Effector memory CD4-positive, alpha-beta T cell (primary cell): ENCODE measurements around the gene CHD9NB.

Experiments used
- DNase-seq, 3 donors: peaks; one replicate each; pipeline ENCODE4 v3.0.0-alpha.2; 2020
- H3K27ac ChIP-seq: 2 replicates; pipeline ENCODE4 v1.7.0; 2013; ENCODE audit warnings: mild to moderate bottlenecking, low read length, moderate library complexity; ENCODE audit not compliant: insufficient read depth, poor library complexity, severe bottlenecking
- H3K27me3 ChIP-seq: replicated peaks from 2 replicates; pipeline ENCODE4 v1.7.0; 2013; ENCODE audit warnings: mild to moderate bottlenecking, low read length; ENCODE audit not compliant: insufficient read depth, control insufficient read depth, poor library complexity, severe bottlenecking
- H3K36me3 ChIP-seq: 2 replicates; pipeline ENCODE4 v1.7.0; 2013; ENCODE audit warnings: mild to moderate bottlenecking, low read length, moderate library complexity; ENCODE audit not compliant: control insufficient read depth, insufficient read depth
- H3K4me1 ChIP-seq: 2 replicates; pipeline ENCODE4 v1.7.0; 2013; ENCODE audit warnings: low read length, mild to moderate bottlenecking; ENCODE audit not compliant: control insufficient read depth, insufficient read depth, poor library complexity, severe bottlenecking
- H3K4me3 ChIP-seq: 2 replicates; pipeline ENCODE4 v1.7.0; 2013; ENCODE audit warnings: low read length, low read depth, mild to moderate bottlenecking; ENCODE audit not compliant: insufficient read depth, poor library complexity, severe bottlenecking
- H3K9me3 ChIP-seq: 2 replicates; pipeline ENCODE4 v1.7.0; 2013; ENCODE audit warnings: mild to moderate bottlenecking, low read length, moderate library complexity; ENCODE audit not compliant: control insufficient read depth

Gene CHD9NB

GRCh38 chr16:53035176-53035942 lies 17.3 kb downstream of the CHD9NB start:
- no peaks in the 10 kb centered on the region for H3K9me3 ChIP-seq
- no peak for DNase-seq
- no peaks in the 10 kb centered on the region for H3K36me3 ChIP-seq
- H3K27me3 ChIP-seq: no peaks in the 10 kb centered on the region
- H3K4me3 ChIP-seq: no peak overlapping the region
- no peaks in the 10 kb centered on the region for H3K4me1 ChIP-seq
- no peak overlapping the region for H3K27ac ChIP-seq

GRCh38 chr16:53034306-53034705 lies 18.4 kb downstream of the CHD9NB start:
- H3K4me1 ChIP-seq: no peaks in the 10 kb centered on the region
- no peaks in the 10 kb centered on the region for H3K27me3 ChIP-seq
- no peak overlapping the region for H3K4me3 ChIP-seq
- no peak for DNase-seq
- H3K9me3 ChIP-seq: no peaks in the 10 kb centered on the region
- no peak overlapping the region for H3K27ac ChIP-seq
- H3K36me3 ChIP-seq: no peaks in the 10 kb centered on the region

GRCh38 chr16:53031323-53031942 lies 21.3 kb downstream of the CHD9NB start:
- H3K9me3 ChIP-seq: no peaks in the 10 kb centered on the region
- H3K36me3 ChIP-seq: no peaks in the 10 kb centered on the region
- H3K27ac ChIP-seq: no peak overlapping the region
- no peak for DNase-seq
- no peaks in the 10 kb centered on the region for H3K27me3 ChIP-seq
- H3K4me3 ChIP-seq: no peak overlapping the region
- no peaks in the 10 kb centered on the region for H3K4me1 ChIP-seq

- Histone ChIP-seq H3K9me3 (no peaks in the 10 kb centered on the region), H3K4me1 (no peaks in the 10 kb centered on the region), H3K27ac (no peak overlapping the region), H3K36me3 (no peaks in the 10 kb centered on the region), H3K27me3 (no peaks in the 10 kb centered on the region), H3K4me3 (no peak overlapping the region)
- DNase-seq: no peak
These were observed 22.7 kb downstream of the CHD9NB start for GRCh38 chr16:53029971-53030370.

- no peaks in the 10 kb centered on the region for H3K9me3 ChIP-seq
- no peaks in the 10 kb centered on the region for H3K4me1 ChIP-seq
- no peak overlapping the region for H3K4me3 ChIP-seq
- DNase-seq: no peak
- no peak overlapping the region for H3K27ac ChIP-seq
- no peaks in the 10 kb centered on the region for H3K27me3 ChIP-seq
- H3K36me3 ChIP-seq: no peaks in the 10 kb centered on the region
These were observed 28.7 kb downstream of the CHD9NB start for GRCh38 chr16:53024045-53024444.

GRCh38 chr16:53022374-53022773 lies 30.3 kb downstream of the CHD9NB start:
- Histone ChIP-seq H3K9me3 (no peaks in the 10 kb centered on the region), H3K27me3 (no peaks in the 10 kb centered on the region), H3K4me1 (no peaks in the 10 kb centered on the region), H3K36me3 (no peaks in the 10 kb centered on the region), H3K27ac (no peak overlapping the region), H3K4me3 (no peak overlapping the region)
- no peak for DNase-seq

- no peak overlapping the region for H3K4me3 ChIP-seq
- no peaks in the 10 kb centered on the region for H3K4me1 ChIP-seq
- H3K36me3 ChIP-seq: no peaks in the 10 kb centered on the region
- no peak for DNase-seq
- H3K27me3 ChIP-seq: no peaks in the 10 kb centered on the region
- H3K9me3 ChIP-seq: no peaks in the 10 kb centered on the region
- no peak overlapping the region for H3K27ac ChIP-seq
These were observed 33.8 kb downstream of the CHD9NB start for GRCh38 chr16:53018834-53019416.

GRCh38 chr16:53014287-53014686 lies 38.4 kb downstream of the CHD9NB start:
- Histone ChIP-seq H3K27ac (no peak overlapping the region), H3K9me3 (no peaks in the 10 kb centered on the region), H3K36me3 (no peaks in the 10 kb centered on the region), H3K27me3 (no peaks in the 10 kb centered on the region), H3K4me1 (no peaks in the 10 kb centered on the region), H3K4me3 (no peak overlapping the region)
- no peak for DNase-seq

- DNase-seq: no peak
- Histone ChIP-seq H3K4me1 (no peaks in the 10 kb centered on the region), H3K27me3 (no peaks in the 10 kb centered on the region), H3K27ac (no peak overlapping the region), H3K9me3 (no peaks in the 10 kb centered on the region), H3K36me3 (no peaks in the 10 kb centered on the region), H3K4me3 (no peak overlapping the region)
These were observed 45.6 kb downstream of the CHD9NB start for GRCh38 chr16:53007095-53007494.

GRCh38 chr16:52997922-52998321 lies 54.8 kb downstream of the CHD9NB start:
- H3K36me3 ChIP-seq: no peaks in the 10 kb centered on the region
- H3K27ac ChIP-seq: no peak overlapping the region
- DNase-seq: no peak
- no peaks in the 10 kb centered on the region for H3K4me1 ChIP-seq
- H3K4me3 ChIP-seq: no peak overlapping the region
- no peaks in the 10 kb centered on the region for H3K27me3 ChIP-seq
- H3K9me3 ChIP-seq: no peaks in the 10 kb centered on the region
